Tibial artery (tissue), 4 donors: ENCODE results near the gene ASCC1.

Source experiments
- DNase-seq, 2 donors: peaks; one replicate each; pipeline ENCODE4 v3.0.0-alpha.2; 2019
- H3K27ac ChIP-seq, 2 donors: fragments of 200-600 bp; sonication (generic) in 1 of 2; 1 replicate in 1 of 2; 2 replicates in 1 of 2; pipeline ENCODE4 v1.5.1; 2018 to 2019; ENCODE audit warnings: mild to moderate bottlenecking in 1 of 2
- H3K27me3 ChIP-seq, 2 donors: fragments of 200-600 bp; sonication (generic) in 1 of 2; one replicate each; pipeline versions ENCODE4 v1.5.1 to v1.6.0; 2016 to 2019
- H3K36me3 ChIP-seq, 3 donors: fragments of 200-600 bp; sonication (generic) in 2 of 3; one replicate each; pipeline ENCODE4 v1.5.1; 2016 to 2019; ENCODE audit warnings: mild to moderate bottlenecking in 2 of 3
- H3K4me1 ChIP-seq, 4 donors: fragments of 200-600 bp; sonication (generic) in 2 of 4; 1 replicate in 3 of 4; 2 replicates in 1 of 4; pipeline ENCODE4 v1.5.1; 2016 to 2019
- H3K4me3 ChIP-seq, 2 donors: fragments of 200-600 bp; sonication (generic) in 1 of 2; 1 replicate in 1 of 2; 2 replicates in 1 of 2; pipeline ENCODE4 v1.5.1; 2018 to 2019; ENCODE audit warnings: mild to moderate bottlenecking in 2 of 2
- H3K9me3 ChIP-seq, 3 donors: fragments of 200-600 bp; sonication (generic) in 1 of 3; one replicate each; pipeline ENCODE4 v1.5.1; 2016 to 2019
- CTCF ChIP-seq, 2 experiments: fragments of 200-600 bp in 1 of 2; fragments of 450-650 bp in 1 of 2; IDR thresholded peaks; one replicate each; pipeline ENCODE4 v1.5.1; 2017 to 2019; ENCODE audit warnings: antibody characterized with exemption in 2 of 2, mild to moderate bottlenecking in 1 of 2, moderate library complexity in 1 of 2
- intact Hi-C: fragments of 100-400 bp; cut with DNase I; formaldehyde crosslinking; loops from one replicate; pipeline ENCODE4 v1.15.0; 2023; ENCODE audit warnings: low total_unique reads

ASCC1 gene

GRCh38 chr10:72238392-72239175 lies 22.5 kb upstream of the ASCC1 start:
- TF ChIP-seq CTCF (IDR thresholded peaks at IDR 0.05) = no peak
- no peak for DNase-seq
- Histone ChIP-seq H3K27ac (peak overlapping the region in 1 of 2 donors; percentile 5), H3K4me1 (peaks cover 0 to 34% (median 19%) of the 10 kb centered on the region in 4 donors), H3K27me3 (no peaks in the 10 kb centered on the region), H3K36me3 (peaks cover 23 to 51% (median 37%) of the 10 kb centered on the region in 3 donors), H3K4me3 (no peak overlapping the region), H3K9me3 (no peaks in the 10 kb centered on the region)
- intact Hi-C loops = no loop called here

- peaks cover 44 to 78% (median 63%) of the 10 kb centered on the region in 3 donors for H3K36me3 ChIP-seq
- no peaks in the 10 kb centered on the region for H3K27me3 ChIP-seq
- H3K27ac ChIP-seq = peak overlapping the region; percentile 4 to 45
- intact Hi-C loops = no loop called here
- peaks cover 0 to 21% (median 6%) of the 10 kb centered on the region in 4 donors for H3K4me1 ChIP-seq
- TF ChIP-seq CTCF (IDR thresholded peaks at IDR 0.05) = no peak
- no peaks in the 10 kb centered on the region for H3K9me3 ChIP-seq
- DNase-seq = peak in 1 of 2 donors; percentile 31
- no peak overlapping the region for H3K4me3 ChIP-seq
These were observed 19.6 kb upstream of the ASCC1 start for GRCh38 chr10:72235544-72236279.

GRCh38 chr10:72234560-72235095 lies 18.6 kb upstream of the ASCC1 start:
- Histone ChIP-seq H3K4me1 (peaks cover 0 to 32% (median 13%) of the 10 kb centered on the region in 4 donors), H3K36me3 (peaks cover 48 to 85% (median 68%) of the 10 kb centered on the region in 3 donors), H3K27me3 (no peaks in the 10 kb centered on the region), H3K4me3 (no peak overlapping the region), H3K9me3 (no peaks in the 10 kb centered on the region), H3K27ac (peak overlapping the region in 1 of 2 donors; percentile 45)
- no peak for TF ChIP-seq CTCF (IDR thresholded peaks at IDR 0.05)
- intact Hi-C loops = no loop called here
- DNase-seq = no peak

GRCh38 chr10:72233621-72234020 lies 17.5 kb upstream of the ASCC1 start:
- H3K9me3 ChIP-seq = no peaks in the 10 kb centered on the region
- peaks cover 48 to 84% (median 68%) of the 10 kb centered on the region in 3 donors for H3K36me3 ChIP-seq
- H3K27ac ChIP-seq = peak overlapping the region in 1 of 2 donors; percentile 92
- no peak for TF ChIP-seq CTCF (IDR thresholded peaks at IDR 0.05)
- intact Hi-C loops = no loop called here
- DNase-seq = no peak
- H3K4me3 ChIP-seq = no peak overlapping the region
- peaks cover 0 to 42% (median 19%) of the 10 kb centered on the region in 4 donors for H3K4me1 ChIP-seq
- H3K27me3 ChIP-seq = no peaks in the 10 kb centered on the region

- intact Hi-C loops = no loop called here
- Histone ChIP-seq H3K27ac (peak overlapping the region; percentile 79 to 92), H3K36me3 (peaks cover 43 to 57% (median 54%) of the 10 kb centered on the region in 3 donors), H3K4me3 (no peak overlapping the region), H3K9me3 (no peaks in the 10 kb centered on the region), H3K4me1 (peaks cover 0 to 63% (median 32%) of the 10 kb centered on the region in 4 donors), H3K27me3 (no peaks in the 10 kb centered on the region)
- DNase-seq = peak in 1 of 2 donors; percentile 66
- TF ChIP-seq CTCF (IDR thresholded peaks at IDR 0.05) = peak in 1 of 2 experiments; percentile 18
These were observed 13.5 kb upstream of the ASCC1 start for GRCh38 chr10:72229261-72230251.
